ENCODE measurements around the gene PDLIM5. TPM values are rescaled to one million over a fixed set of nuclear protein-coding genes. Genes with fewer than 3 reads are reported as not detected.

The PDLIM5 gene
- total and polyA plus RNA-seq, 11 donors = 262 to 1,378 (median 1,035) TPM

DNA sequence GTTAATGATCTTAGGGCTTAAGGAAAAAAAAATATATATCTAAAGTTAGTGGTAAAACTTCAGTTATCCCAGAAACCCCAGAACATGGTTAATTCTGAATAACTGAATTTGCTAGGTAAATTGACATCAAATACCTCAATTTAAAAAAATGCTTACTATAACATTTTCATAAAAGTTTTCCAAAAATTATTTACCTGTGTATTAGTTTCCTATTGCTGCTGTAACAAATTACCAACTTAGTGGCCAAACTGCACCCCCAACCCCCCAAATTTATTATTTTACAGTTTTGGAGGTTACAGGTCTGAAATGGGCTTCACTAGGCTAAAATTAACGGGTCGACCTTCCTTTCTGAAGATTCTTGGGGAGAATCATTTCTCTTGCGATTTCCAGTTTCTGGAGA is 95.2 kb downstream of the PDLIM5 start:
- intact Hi-C loops (cut with DNase I) = loop anchor here in 3 of 10 donors (5.0 to 10.0 kb wide), 2 partner anchors 90 to 92 kb away; partner anchors contain the start of gene PDLIM5 (in 2 of the 3)
- Histone ChIP-seq H3K4me1 (peaks cover 6 to 69% (median 46%) of the 10 kb centered on the region in 12 donors), H3K9me3 (no peaks in the 10 kb centered on the region), H3K27me3 (no peaks in the 10 kb centered on the region), H3K27ac (peak overlapping the region in 9 of 12 donors; percentile 65 to 93 (median 82)), H3K4me3 (no peak overlapping the region), H3K36me3 (peaks cover 0 to 15% (median 0%) of the 10 kb centered on the region in 9 donors)
- TF ChIP-seq, protein P1, sequence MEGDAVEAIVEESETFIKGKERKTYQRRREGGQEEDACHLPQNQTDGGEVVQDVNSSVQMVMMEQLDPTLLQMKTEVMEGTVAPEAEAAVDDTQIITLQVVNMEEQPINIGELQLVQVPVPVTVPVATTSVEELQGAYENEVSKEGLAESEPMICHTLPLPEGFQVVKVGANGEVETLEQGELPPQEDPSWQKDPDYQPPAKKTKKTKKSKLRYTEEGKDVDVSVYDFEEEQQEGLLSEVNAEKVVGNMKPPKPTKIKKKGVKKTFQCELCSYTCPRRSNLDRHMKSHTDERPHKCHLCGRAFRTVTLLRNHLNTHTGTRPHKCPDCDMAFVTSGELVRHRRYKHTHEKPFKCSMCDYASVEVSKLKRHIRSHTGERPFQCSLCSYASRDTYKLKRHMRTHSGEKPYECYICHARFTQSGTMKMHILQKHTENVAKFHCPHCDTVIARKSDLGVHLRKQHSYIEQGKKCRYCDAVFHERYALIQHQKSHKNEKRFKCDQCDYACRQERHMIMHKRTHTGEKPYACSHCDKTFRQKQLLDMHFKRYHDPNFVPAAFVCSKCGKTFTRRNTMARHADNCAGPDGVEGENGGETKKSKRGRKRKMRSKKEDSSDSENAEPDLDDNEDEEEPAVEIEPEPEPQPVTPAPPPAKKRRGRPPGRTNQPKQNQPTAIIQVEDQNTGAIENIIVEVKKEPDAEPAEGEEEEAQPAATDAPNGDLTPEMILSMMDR (IDR thresholded peaks at IDR 0.05) = no peak
- TF ChIP-seq POLR2A (IDR thresholded peaks at IDR 0.05) = no peak
- DNase-seq (no peak), ATAC-seq (no peak)
- WGBS, 4 donors = 98 to 99% (median 99%) methylated on average over 3 of the region's 3 CpGs

DNA sequence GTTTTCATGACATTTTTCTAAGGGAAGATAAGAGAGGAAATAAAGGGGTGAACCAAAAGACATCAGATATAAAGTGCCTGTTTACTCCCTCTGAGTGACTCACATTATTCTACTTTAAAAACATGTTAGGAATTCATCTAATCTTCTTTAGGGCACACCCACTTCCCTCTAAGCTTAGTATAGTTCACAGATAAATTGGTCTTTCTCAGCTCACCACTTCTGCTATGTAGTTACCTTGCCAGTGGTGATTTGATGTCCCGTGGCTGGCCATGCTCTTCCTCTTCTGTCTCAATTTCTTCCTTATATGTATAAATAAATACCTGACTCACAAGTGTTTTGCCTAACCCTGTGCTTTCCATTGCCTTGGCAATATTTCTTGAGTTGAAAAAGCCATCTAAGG is 96.8 kb downstream of the PDLIM5 start:
- WGBS, 4 donors = 0 to 9% (median 7%) methylated on average over 1 of the region's 1 CpG
- DNase-seq = peak in 3 of 5 donors; percentile 30 to 48 (median 38)
- Histone ChIP-seq H3K4me3 (no peak overlapping the region), H3K4me1 (peaks cover 6 to 80% (median 53%) of the 10 kb centered on the region in 12 donors), H3K9me3 (no peaks in the 10 kb centered on the region), H3K27me3 (no peaks in the 10 kb centered on the region), H3K27ac (peak overlapping the region; percentile 65 to 93 (median 82)), H3K36me3 (peaks cover 0 to 21% (median 0%) of the 10 kb centered on the region in 9 donors)
- intact Hi-C loops (cut with DNase I) = loop anchor here in 3 of 10 donors (5.0 to 10.0 kb wide), 2 partner anchors 91 to 94 kb away; partner anchors contain the start of gene PDLIM5 (in 2 of the 3)
- ATAC-seq = peak; percentile 72 to 89 (median 84)
- TF ChIP-seq POLR2A (IDR thresholded peaks at IDR 0.05) = no peak
- TF ChIP-seq, protein P1 (IDR thresholded peaks at IDR 0.05) = no peak

DNA sequence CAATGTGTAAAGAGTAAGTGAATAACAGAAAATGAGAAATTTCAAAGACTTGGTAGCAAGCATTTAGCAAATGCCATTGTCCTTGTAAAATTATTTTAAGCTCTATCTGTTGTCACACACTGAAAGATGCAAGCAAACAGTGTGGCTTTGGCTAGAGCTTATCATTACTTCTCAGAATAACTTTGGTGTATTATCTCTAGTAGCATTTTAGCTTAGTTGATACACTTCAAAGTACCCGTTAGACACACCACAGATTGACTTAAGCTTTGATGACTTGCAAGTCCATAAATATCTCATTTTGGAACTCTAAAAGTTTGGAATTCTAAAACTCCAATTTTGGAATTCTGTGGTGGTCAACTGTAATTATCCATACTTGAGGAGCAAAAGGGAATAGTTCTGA is 98.6 kb downstream of the PDLIM5 start:
- H3K4me3 ChIP-seq = no peak overlapping the region
- DNase-seq (no peak), ATAC-seq (peak; percentile 70 to 83 (median 74))
- H3K27ac ChIP-seq = peak overlapping the region; percentile 65 to 93 (median 82)
- H3K9me3 ChIP-seq = no peaks in the 10 kb centered on the region
- WGBS, 4 donors = 40 to 55% (median 50%) methylated on average over 1 of the region's 1 CpG
- peaks cover 6 to 71% (median 44%) of the 10 kb centered on the region in 12 donors for H3K4me1 ChIP-seq
- H3K36me3 ChIP-seq = peaks cover 0 to 14% (median 0%) of the 10 kb centered on the region in 9 donors
- intact Hi-C loops (cut with DNase I) = loop anchor here in 1 of 10 donors (5.0 kb wide), 1 partner anchor 143 kb away; no protein-coding TSS in a partner anchor
- no peaks in the 10 kb centered on the region for H3K27me3 ChIP-seq
- TF ChIP-seq, protein P1 (IDR thresholded peaks at IDR 0.05) = no peak
- TF ChIP-seq POLR2A (IDR thresholded peaks at IDR 0.05) = no peak

DNA sequence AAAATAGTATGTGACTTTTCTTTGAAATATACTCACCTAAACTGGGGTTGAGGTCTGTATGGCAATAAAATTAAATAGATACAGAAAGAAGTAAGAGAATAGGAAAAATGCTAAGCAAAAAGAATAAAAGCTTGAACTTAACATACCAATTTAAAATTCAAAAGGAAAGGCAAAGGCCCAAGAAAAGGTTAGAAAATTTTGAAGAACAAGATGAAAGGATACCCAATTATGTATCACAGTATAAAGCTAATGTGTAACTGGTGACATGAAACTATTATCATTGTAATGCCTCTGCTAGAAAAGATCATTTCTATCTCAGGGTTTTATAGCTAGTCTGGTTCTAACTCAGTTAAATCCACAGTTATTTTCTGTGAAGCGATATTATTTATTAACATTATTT is 99.1 kb downstream of the PDLIM5 start:
- Histone ChIP-seq H3K9me3 (no peaks in the 10 kb centered on the region), H3K27me3 (no peaks in the 10 kb centered on the region), H3K4me1 (peaks cover 6 to 66% (median 41%) of the 10 kb centered on the region in 12 donors), H3K27ac (peak overlapping the region; percentile 10 to 93 (median 82)), H3K36me3 (peaks cover 0 to 14% (median 0%) of the 10 kb centered on the region in 9 donors), H3K4me3 (no peak overlapping the region)
- no peak for DNase-seq
- intact Hi-C loops (cut with DNase I) = loop anchor here in 1 of 10 donors (5.0 kb wide), 1 partner anchor 144 kb away; no protein-coding TSS in a partner anchor
- ATAC-seq = no peak
- TF ChIP-seq, protein P1 (IDR thresholded peaks at IDR 0.05) = no peak
- no peak for TF ChIP-seq POLR2A (IDR thresholded peaks at IDR 0.05)
- 91 to 96% (median 93%) methylated on average over 1 of the region's 1 CpG for WGBS, 4 donors
